ENCODE data around the gene FKBP5. TPM values are rescaled to one million over a fixed set of nuclear protein-coding genes. Genes with fewer than 3 reads are reported as not detected.

FKBP5 gene
- total and polyA plus RNA-seq, 9 of the 15 experiments (the other 6 are each of a cell fraction or from before 2014, with no cell fraction given): 32.7 to 151 (median 75.0) TPM

- TF ChIP-seq CCAR2 (IDR thresholded peaks at IDR 0.05; ENCODE audit: low read depth, low read length) (no peak), ZNF518B (CRISPR knock-in tag; IDR thresholded peaks at IDR 0.05) (no peak), GATA2 (CRISPR knock-in tag; IDR thresholded peaks at IDR 0.05) (no peak), ZNF668 (CRISPR knock-in tag; IDR thresholded peaks at IDR 0.05) (no peak), HMBOX1 (IDR thresholded peaks at IDR 0.05) (no peak), POLR2B (IDR thresholded peaks at IDR 0.05; ENCODE audit: low read depth, partially characterized antibody) (peak; percentile 5), PTRF (tag; IDR thresholded peaks at IDR 0.05) (no peak), POLR2AphosphoS2 (IDR thresholded peaks at IDR 0.05; ENCODE audit: low read length) (no peak), LARP7 (IDR thresholded peaks at IDR 0.05) (no peak), MNT (conservative IDR thresholded peaks at IDR 0.05) (no peak), ZEB2 (IDR thresholded peaks at IDR 0.05) (no peak), MEF2D (tag; conservative IDR thresholded peaks at IDR 0.05; ENCODE audit: low read depth) (no peak), POLR3G (IDR thresholded peaks at IDR 0.05; ENCODE audit: extremely low read depth, insufficient read length, insufficient replicate concordance) (no peak), ATF1 (CRISPR knock-in tag; IDR thresholded peaks at IDR 0.05) (no peak; the same call in 1 of the 2 replicates), ATF1 (tag; IDR thresholded peaks at IDR 0.05) (peak; percentile 87; the same call in 1 of the 2 replicates), ZNF318 (IDR thresholded peaks at IDR 0.05; ENCODE audit: borderline replicate concordance in 1 of 2, low read depth in 1 of 2) (no peak), PML (IDR thresholded peaks at IDR 0.05; ENCODE audit: low read length) (no peak)
Observed at GRCh38 chr6:35731414-35731735, 42.7 kb upstream of the FKBP5 start (continued).
